GM21390 (cell line): Measurements from ENCODE around the gene LGR4.

Experiments used
- ATAC-seq: cut with Tn5 transposase; IDR thresholded peaks from one replicate; pipeline ENCODE4 v1.9.1; 2021; ENCODE audit not compliant: unreplicated experiment

The LGR4 gene

GRCh38 chr11:27404427-27404826 lies 68.2 kb downstream of the LGR4 start:
- no peak for ATAC-seq

GRCh38 chr11:27403195-27403594 lies 69.4 kb downstream of the LGR4 start:
- ATAC-seq, result no peak

- ATAC-seq, result no peak
These were observed 70.1 kb downstream of the LGR4 start for GRCh38 chr11:27402450-27402849.

- ATAC-seq, result no peak
These were observed 70.7 kb downstream of the LGR4 start for GRCh38 chr11:27401833-27402316.

DNA sequence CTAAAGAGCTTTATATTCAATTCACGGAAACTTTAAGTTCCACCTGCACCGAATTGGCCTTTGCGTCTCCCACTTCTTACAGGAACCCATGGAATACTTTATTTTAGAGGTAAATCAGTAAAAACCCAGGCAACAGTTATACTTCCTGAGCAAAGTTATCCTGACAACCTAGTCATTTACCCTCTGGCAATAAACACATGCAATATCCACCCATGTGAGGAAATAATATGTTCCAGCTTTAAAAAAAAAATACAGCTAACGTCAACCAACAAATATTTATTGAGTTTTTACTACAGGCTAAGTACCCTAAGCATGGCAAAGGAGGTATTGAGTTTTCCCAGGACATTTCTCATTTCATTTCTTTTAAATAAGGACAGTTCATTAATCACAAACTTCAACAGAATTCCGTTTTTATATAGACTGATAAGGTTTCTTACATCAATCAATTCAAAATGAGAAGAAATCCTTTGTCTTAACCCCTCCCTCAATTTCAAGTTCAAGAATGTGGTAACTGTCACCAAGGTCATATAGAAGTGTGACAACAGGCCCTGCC lies 71.2 kb downstream of the LGR4 start:
- ATAC-seq, result no peak

DNA sequence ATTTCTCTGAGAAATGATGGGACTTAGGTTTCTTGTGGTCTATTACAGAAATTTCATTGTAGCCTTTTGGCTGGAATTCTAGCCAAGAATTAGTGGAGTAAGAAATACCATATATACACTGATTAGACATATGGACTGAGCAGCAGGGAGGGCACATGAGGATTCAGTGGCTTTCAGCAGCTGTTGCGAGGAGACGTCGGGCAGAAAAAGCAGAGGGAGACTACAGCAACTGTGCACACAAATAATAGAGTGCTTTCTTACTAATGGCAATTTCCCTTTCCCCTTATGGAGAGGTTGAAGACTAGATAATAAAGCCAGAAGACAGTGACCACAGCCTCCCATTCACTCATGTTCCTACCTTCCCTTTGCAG lies 74.2 kb downstream of the LGR4 start:
- ATAC-seq, result no peak

- no peak for ATAC-seq
These were observed 74.8 kb downstream of the LGR4 start for GRCh38 chr11:27397624-27398399.

DNA sequence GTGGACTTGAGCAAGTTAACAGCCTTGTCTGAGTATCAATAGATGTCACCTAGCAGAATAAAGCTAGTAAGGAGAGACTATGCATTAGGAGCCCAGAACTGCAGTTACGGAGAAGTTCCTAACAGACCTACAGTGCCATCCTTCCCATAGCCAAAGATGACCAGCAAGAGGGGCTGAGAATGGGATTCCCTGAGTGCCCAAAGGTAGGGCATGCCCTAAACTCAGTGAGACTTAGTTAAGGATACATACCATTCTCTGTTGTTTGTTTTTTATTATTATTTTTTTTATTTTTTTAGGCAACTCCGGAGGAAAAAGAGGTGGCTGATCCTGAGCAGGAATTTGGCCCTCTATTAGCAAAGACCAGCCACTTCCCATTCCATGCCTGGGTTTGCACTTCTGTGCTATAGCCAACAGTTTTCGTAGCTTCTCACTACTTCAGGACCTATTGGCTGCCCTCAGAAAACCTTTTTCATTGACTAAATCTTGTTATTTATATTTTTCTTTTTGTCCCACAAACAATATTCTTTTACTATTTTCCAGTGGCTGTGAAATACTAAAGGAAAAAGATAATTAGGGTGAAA lies 76.2 kb downstream of the LGR4 start:
- ATAC-seq, result no peak

- no peak for ATAC-seq
These were observed 76.9 kb downstream of the LGR4 start for GRCh38 chr11:27395556-27396258.

DNA sequence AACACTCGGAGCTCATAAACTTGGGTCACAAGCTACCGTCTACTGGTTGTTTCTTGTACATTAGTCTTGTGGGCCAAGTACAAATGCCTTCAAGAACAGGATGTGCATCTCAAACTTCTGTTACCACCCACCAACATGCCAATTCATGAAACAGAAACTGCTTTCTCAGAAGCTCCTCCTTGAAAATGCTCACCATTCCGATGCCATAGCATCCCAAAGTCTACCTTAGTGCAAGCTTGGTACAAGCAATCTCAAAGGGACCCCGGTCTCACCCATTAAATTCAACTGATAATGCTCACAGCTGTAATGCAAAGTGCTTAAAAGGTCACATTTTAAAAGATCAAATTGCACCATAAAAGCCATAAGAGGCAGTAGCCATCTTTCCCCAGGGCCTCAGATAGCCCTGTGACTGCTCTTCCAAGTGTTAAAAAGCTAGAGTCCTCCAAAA lies 77.8 kb downstream of the LGR4 start:
- no peak for ATAC-seq

GRCh38 chr11:27392278-27393114 lies 80.1 kb downstream of the LGR4 start:
- ATAC-seq, result no peak

DNA sequence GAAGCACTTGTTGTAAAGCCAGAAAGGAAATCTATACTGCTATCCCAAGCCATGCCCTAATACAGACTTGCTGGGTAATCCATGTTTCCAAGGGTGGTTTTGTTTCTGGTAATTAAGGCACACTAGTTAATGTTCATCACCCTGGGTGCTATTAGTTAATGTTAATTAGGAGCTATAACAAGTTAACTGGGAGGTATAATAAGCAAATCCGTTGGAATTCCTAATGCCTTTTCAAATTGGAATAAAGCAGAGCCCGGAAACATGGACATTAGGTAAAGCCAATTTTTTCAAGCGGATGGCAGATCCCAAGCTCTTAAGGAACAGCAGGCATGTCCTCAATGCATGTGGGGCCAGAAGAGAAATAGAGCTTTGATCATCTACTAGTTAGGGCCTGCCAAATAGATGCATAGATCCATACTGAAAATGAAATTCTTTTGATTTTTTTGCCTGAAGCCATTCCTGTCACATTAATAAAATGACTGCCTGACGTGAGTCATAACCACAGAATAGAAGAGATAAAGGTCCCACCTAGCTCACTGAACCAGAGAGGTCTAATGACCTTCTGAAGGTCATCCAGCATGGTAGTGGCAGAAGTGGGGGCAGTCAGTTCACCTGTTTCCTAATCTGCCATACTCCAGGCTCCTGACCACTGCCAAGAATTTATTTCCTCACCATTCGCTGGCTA lies 81.1 kb downstream of the LGR4 start:
- ATAC-seq, result no peak

DNA sequence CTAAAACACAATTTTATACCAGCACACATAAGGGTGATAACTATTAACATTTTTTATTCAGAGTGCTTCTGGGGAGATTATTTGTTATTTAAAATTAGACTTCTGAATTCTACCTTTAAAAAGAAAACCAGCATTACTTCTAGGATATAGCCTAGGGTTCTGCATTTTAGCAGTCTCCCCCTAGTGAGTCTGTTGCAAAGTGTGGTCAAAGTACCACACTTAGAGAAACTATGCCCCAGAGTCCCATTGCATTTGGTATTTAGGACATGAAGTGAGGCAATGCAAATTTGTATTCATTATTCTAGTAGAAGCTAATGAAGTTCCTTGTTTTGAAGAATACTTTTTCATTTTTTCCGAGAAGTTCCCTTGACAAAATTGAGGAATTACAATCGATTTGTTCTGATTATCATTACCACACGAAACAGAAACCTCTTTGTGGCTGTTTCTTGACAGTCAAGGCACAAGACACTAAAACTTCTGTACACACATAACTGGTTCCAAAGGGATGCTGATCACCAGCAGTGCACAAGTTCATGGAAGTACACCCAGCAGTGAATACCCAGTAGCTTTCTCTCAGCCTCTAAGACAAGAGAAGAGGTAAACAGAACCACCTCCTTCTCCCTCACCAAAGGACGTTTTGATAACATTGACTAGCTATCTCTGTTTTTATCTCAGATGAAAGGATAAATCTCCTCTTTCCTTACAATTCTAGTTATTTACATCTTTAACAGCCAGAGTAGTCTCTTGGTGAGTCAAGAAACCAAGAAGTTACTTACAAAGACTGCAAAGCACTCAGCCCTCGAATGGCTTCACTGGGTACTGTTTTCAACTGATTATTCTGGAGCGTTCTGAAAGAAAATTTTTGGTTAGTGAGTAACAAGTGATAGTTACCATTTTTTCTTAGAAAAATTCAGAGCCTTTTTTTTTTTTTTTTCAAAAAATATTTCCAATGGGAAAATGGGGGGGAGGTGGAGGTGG lies 82.0 kb downstream of the LGR4 start:
- ATAC-seq, result no peak

GRCh38 chr11:27388869-27389268 lies 83.7 kb downstream of the LGR4 start:
- no peak for ATAC-seq

DNA sequence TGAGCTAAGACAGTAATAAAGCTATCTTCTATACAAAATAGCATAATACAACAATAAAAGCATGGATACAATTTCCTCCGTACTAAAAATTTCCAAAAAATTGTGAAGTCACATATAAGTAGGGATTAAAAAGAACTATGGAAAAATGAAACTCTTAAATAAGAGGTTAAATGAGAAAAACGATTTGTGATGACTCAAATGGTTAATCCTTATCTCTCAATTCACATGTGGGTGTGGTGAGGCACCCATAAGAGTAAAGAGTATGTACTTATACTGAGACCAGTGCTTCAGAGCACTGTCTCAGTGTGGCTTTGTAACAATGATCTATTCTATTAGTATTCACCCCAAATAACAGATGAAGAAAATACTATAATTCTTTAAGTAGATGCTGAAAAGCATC lies 84.6 kb downstream of the LGR4 start:
- no peak for ATAC-seq

DNA sequence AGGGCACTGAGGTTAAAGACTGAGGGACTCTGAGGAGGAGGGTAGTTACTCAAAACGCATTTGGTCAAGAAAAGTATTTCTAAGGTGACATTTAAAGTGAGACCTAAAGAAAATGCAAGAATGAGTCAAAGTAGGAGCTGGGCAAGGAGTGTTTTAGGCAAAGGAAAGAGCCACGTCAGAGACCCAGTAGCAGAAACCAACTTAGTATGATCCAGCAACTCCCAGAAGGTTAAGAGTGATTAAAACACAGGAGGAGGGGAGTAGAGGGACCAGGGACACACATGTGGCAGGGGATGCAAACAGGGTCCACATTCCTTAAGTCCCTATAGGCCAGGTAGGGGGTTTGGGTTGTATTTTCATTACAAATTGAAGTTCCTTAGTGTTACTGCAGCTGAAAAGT lies 85.2 kb downstream of the LGR4 start:
- ATAC-seq, result no peak

- no peak for ATAC-seq
These were observed 86.3 kb downstream of the LGR4 start for GRCh38 chr11:27386181-27386845.

- ATAC-seq, result no peak
These were observed 87.3 kb downstream of the LGR4 start for GRCh38 chr11:27385245-27385644.

DNA sequence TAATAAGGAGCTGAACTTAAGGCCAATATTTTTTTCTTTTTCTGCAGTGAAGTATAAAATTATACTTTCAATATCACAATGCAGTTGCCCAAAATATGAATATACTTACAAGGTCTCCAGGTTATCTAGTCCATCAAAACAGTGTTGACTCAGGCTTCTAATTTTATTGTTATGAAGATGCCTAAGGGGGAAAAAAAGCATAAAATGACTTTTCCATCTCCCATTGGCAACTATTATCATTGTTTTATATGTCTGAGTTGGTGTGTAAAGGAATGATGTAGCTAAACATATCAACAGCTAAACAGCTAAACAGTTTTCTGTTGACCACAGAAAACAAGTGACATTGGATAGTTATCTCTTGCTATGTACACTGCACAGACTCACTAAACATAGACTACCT lies 88.4 kb downstream of the LGR4 start:
- ATAC-seq, result no peak
